Measurements from ENCODE around the gene F7. TPM values are rescaled to one million over a fixed set of nuclear protein-coding genes. Genes with fewer than 3 reads are reported as not detected.

F7 gene
- total and polyA plus RNA-seq, 4 donors = 0.04 to 0.26 (median 0.14) TPM

DNA sequence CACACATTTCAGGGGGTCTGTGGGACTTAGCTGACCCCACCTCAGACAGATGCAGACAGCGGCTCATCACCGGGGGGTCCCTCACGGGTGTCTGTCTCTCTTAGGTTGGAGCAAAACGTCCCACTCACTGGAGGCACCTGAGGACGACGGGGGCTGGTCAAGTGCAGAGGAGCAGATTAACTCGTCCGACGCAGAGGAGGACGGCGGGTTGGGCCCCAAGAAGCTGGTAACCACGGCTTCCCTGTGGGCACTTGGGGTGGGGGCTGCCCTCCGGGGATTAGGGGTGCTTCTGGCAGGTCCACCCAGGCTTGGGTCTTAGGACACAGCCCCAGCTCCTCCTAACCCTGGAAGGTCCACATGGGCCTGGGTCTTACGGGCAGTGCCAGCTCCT lies 11.2 kb upstream of the F7 start:
- no peak for ATAC-seq (ENCODE audit: insufficient read depth, low FRiP score)

GRCh38 chr13:113095146-113096051 lies 10.2 kb upstream of the F7 start:
- Histone ChIP-seq H3K4me3 (no peak overlapping the region), H3K9me3 (ENCODE audit: control insufficient read depth in 4 of 4, insufficient read depth in 3 of 4, low read length in 3 of 4) (no peaks in the 10 kb centered on the region), H3K27ac (ENCODE audit: low read depth in 1 of 2, low read length in 1 of 2) (no peak overlapping the region), H3K36me3 (ENCODE audit: control insufficient read depth in 4 of 4, insufficient read depth in 4 of 4, low read length in 4 of 4) (peaks cover 0 to 9% (median 0%) of the 10 kb centered on the region in 4 donors), H3K9ac (ENCODE audit: insufficient read depth in 1 of 2, low read length in 2 of 2) (no peak overlapping the region), H3K27me3 (ENCODE audit: control insufficient read depth in 3 of 3, insufficient read depth in 3 of 3, low read length in 2 of 3) (peaks cover 0 to 10% (median 2%) of the 10 kb centered on the region in 3 donors), H3K4me1 (ENCODE audit: control insufficient read depth in 5 of 5, insufficient read depth in 5 of 5, low read length in 5 of 5) (peaks cover 0 to 6% (median 0%) of the 10 kb centered on the region in 5 donors)
- WGBS, 2 donors = 93 to 94% methylated on average over 25 of the region's 25 CpGs
- ATAC-seq (ENCODE audit: insufficient read depth, low FRiP score) (no peak), DNase-seq (no peak)
- TF ChIP-seq, protein P1, sequence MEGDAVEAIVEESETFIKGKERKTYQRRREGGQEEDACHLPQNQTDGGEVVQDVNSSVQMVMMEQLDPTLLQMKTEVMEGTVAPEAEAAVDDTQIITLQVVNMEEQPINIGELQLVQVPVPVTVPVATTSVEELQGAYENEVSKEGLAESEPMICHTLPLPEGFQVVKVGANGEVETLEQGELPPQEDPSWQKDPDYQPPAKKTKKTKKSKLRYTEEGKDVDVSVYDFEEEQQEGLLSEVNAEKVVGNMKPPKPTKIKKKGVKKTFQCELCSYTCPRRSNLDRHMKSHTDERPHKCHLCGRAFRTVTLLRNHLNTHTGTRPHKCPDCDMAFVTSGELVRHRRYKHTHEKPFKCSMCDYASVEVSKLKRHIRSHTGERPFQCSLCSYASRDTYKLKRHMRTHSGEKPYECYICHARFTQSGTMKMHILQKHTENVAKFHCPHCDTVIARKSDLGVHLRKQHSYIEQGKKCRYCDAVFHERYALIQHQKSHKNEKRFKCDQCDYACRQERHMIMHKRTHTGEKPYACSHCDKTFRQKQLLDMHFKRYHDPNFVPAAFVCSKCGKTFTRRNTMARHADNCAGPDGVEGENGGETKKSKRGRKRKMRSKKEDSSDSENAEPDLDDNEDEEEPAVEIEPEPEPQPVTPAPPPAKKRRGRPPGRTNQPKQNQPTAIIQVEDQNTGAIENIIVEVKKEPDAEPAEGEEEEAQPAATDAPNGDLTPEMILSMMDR (IDR thresholded peaks at IDR 0.05; ENCODE audit: control extremely low read depth, extremely low read depth) = no peak

More for the DNA sequence above, 11.2 kb upstream of the F7 start:
- no peak overlapping the region for H3K27ac ChIP-seq (ENCODE audit: low read depth in 1 of 2, low read length in 1 of 2)
- H3K36me3 ChIP-seq (ENCODE audit: control insufficient read depth in 4 of 4, insufficient read depth in 4 of 4, low read length in 4 of 4) = peaks cover 0 to 9% (median 0%) of the 10 kb centered on the region in 4 donors
- no peak overlapping the region for H3K9ac ChIP-seq (ENCODE audit: insufficient read depth in 1 of 2, low read length in 2 of 2)
- no peak overlapping the region for H3K4me3 ChIP-seq
- no peak for DNase-seq
- H3K9me3 ChIP-seq (ENCODE audit: control insufficient read depth in 4 of 4, insufficient read depth in 3 of 4, low read length in 3 of 4) = no peaks in the 10 kb centered on the region
- TF ChIP-seq, protein P1 (IDR thresholded peaks at IDR 0.05; ENCODE audit: control extremely low read depth, extremely low read depth) = no peak
- peaks cover 0 to 9% (median 0%) of the 10 kb centered on the region in 5 donors for H3K4me1 ChIP-seq (ENCODE audit: control insufficient read depth in 5 of 5, insufficient read depth in 5 of 5, low read length in 5 of 5)
- 85 to 89% methylated on average over 14 of the region's 14 CpGs for WGBS, 2 donors
- H3K27me3 ChIP-seq (ENCODE audit: control insufficient read depth in 3 of 3, insufficient read depth in 3 of 3, low read length in 2 of 3) = peaks cover 0 to 7% (median 2%) of the 10 kb centered on the region in 3 donors

GRCh38 chr13:113096052-113096744 lies 9.4 kb upstream of the F7 start:
- peaks cover 0 to 6% (median 0%) of the 10 kb centered on the region in 5 donors for H3K4me1 ChIP-seq (ENCODE audit: control insufficient read depth in 5 of 5, insufficient read depth in 5 of 5, low read length in 5 of 5)
- H3K9ac ChIP-seq (ENCODE audit: insufficient read depth in 1 of 2, low read length in 2 of 2) = no peak overlapping the region
- no peak overlapping the region for H3K27ac ChIP-seq (ENCODE audit: low read depth in 1 of 2, low read length in 1 of 2)
- ATAC-seq (ENCODE audit: insufficient read depth, low FRiP score) (no peak), DNase-seq (no peak)
- TF ChIP-seq, protein P1 (IDR thresholded peaks at IDR 0.05; ENCODE audit: control extremely low read depth, extremely low read depth) = no peak
- no peaks in the 10 kb centered on the region for H3K9me3 ChIP-seq (ENCODE audit: control insufficient read depth in 4 of 4, insufficient read depth in 3 of 4, low read length in 3 of 4)
- H3K27me3 ChIP-seq (ENCODE audit: control insufficient read depth in 3 of 3, insufficient read depth in 3 of 3, low read length in 2 of 3) = peaks cover 0 to 10% (median 2%) of the 10 kb centered on the region in 3 donors
- H3K36me3 ChIP-seq (ENCODE audit: control insufficient read depth in 4 of 4, insufficient read depth in 4 of 4, low read length in 4 of 4) = peaks cover 0 to 5% (median 0%) of the 10 kb centered on the region in 4 donors
- WGBS, 2 donors = 93 to 97% methylated on average over 57 to 61 of the region's 61 CpGs
- H3K4me3 ChIP-seq = no peak overlapping the region
